Measurements from ENCODE around the gene OR2T2.
"Not testable (repeated sequence)": the region's sequence is repeated elsewhere in the genome, so short reads cannot be mapped to it uniquely, and the experiment has no call there.

The OR2T2 gene

GRCh38 chr1:248450466-248451145 is 5.2 kb downstream of the OR2T2 start:
- not testable (repeated sequence) for H3K4me1 ChIP-seq (ENCODE audit: control insufficient read depth, insufficient read depth, low read length); H3K36me3 ChIP-seq (ENCODE audit: control insufficient read depth, insufficient read depth, low read length); DNase-seq (ENCODE audit: low read depth, low spot score); H3K27ac ChIP-seq (ENCODE audit: low read length); H3K9me3 ChIP-seq (ENCODE audit: control insufficient read depth, insufficient read depth, low read length); H3K27me3 ChIP-seq (ENCODE audit: control insufficient read depth, insufficient read depth, low read length); H3K4me3 ChIP-seq (ENCODE audit: low read length)
- WGBS (ENCODE audit: insufficient coverage, insufficient read length), result no CpG with 5 or more reads among the region's 5 CpGs

- H3K9me3 ChIP-seq (ENCODE audit: control insufficient read depth, insufficient read depth, low read length); H3K27me3 ChIP-seq (ENCODE audit: control insufficient read depth, insufficient read depth, low read length); H3K36me3 ChIP-seq (ENCODE audit: control insufficient read depth, insufficient read depth, low read length); H3K27ac ChIP-seq (ENCODE audit: low read length); DNase-seq (ENCODE audit: low read depth, low spot score); H3K4me1 ChIP-seq (ENCODE audit: control insufficient read depth, insufficient read depth, low read length); H3K4me3 ChIP-seq (ENCODE audit: low read length): not testable (repeated sequence)
- WGBS (ENCODE audit: insufficient coverage, insufficient read length), result no CpG with 5 or more reads among the region's 7 CpGs
Observed at GRCh38 chr1:248453619-248454018, 8.2 kb downstream of the OR2T2 start.

DNA sequence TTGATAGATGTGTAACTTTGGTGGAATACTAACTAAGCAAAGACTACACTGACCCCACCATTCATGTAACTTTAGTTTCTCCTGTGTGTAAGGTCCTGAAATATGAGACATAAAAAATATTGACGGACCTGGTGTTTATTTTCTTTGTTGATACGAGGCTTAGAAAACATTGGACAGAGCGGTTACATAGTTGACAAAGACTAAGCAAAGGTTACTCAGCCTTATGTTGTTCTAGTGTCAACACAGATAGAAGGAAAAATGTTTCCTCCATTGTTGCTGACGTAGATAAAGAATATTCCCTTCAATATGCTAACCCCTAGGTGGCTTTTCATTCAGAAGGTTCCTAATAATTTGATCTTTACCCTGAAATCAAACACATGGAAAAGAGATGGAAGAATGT is 9.6 kb downstream of the OR2T2 start:
- DNase-seq (ENCODE audit: low read depth, low spot score); H3K36me3 ChIP-seq (ENCODE audit: control insufficient read depth, insufficient read depth, low read length); H3K9me3 ChIP-seq (ENCODE audit: control insufficient read depth, insufficient read depth, low read length); H3K27me3 ChIP-seq (ENCODE audit: control insufficient read depth, insufficient read depth, low read length); H3K27ac ChIP-seq (ENCODE audit: low read length); H3K4me1 ChIP-seq (ENCODE audit: control insufficient read depth, insufficient read depth, low read length); H3K4me3 ChIP-seq (ENCODE audit: low read length): not testable (repeated sequence)
- WGBS (ENCODE audit: insufficient coverage, insufficient read length), result no CpG with 5 or more reads among the region's 4 CpGs

- H3K9me3 ChIP-seq (ENCODE audit: control insufficient read depth, insufficient read depth, low read length); H3K4me1 ChIP-seq (ENCODE audit: control insufficient read depth, insufficient read depth, low read length); H3K4me3 ChIP-seq (ENCODE audit: low read length); H3K27me3 ChIP-seq (ENCODE audit: control insufficient read depth, insufficient read depth, low read length); H3K36me3 ChIP-seq (ENCODE audit: control insufficient read depth, insufficient read depth, low read length); DNase-seq (ENCODE audit: low read depth, low spot score); H3K27ac ChIP-seq (ENCODE audit: low read length): not testable (repeated sequence)
- no CpG with 5 or more reads among the region's 2 CpGs for WGBS (ENCODE audit: insufficient coverage, insufficient read length)
Observed at GRCh38 chr1:248456635-248457034, 11.2 kb downstream of the OR2T2 start.

GRCh38 chr1:248459117-248459516 is 13.7 kb downstream of the OR2T2 start:
- H3K27ac ChIP-seq (ENCODE audit: low read length); DNase-seq (ENCODE audit: low read depth, low spot score): not testable (repeated sequence)
- WGBS (ENCODE audit: insufficient coverage, insufficient read length), result no CpG with 5 or more reads among the region's 7 CpGs

DNA sequence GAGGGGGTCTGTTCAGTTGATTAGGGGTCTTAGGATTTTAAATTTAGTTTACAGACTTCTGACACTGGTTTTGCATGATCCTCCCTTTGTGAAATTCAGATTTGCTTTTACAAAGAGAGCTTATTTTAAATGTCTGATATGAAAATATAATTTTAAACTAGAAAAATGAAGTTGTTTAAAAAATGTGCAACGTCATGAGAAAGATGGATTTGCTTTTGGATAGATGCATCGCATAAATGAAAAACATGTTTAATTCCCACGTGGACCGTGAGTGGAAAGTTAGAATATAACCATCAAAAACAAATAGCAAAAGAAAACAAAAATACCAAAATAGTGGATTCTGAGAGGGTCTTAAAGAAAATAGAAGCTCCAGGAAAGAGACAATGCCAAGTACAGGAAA is 25.7 kb downstream of the OR2T2 start:
- H3K27ac ChIP-seq (ENCODE audit: low read length), result no peak overlapping the region
- no peaks in the 10 kb centered on the region; the same call in 1 of the 2 replicates for H3K9me3 ChIP-seq (ENCODE audit: control insufficient read depth, insufficient read depth, low read length)
- H3K27me3 ChIP-seq (ENCODE audit: control insufficient read depth, insufficient read depth, low read length), result no peaks in the 10 kb centered on the region
- H3K4me1 ChIP-seq (ENCODE audit: control insufficient read depth, insufficient read depth, low read length), result no peaks in the 10 kb centered on the region
- no peak for DNase-seq (ENCODE audit: low read depth, low spot score)
- WGBS (ENCODE audit: insufficient coverage, insufficient read length), result no CpG with 5 or more reads among the region's 4 CpGs
- no peaks in the 10 kb centered on the region for H3K36me3 ChIP-seq (ENCODE audit: control insufficient read depth, insufficient read depth, low read length)
- no peak overlapping the region for H3K4me3 ChIP-seq (ENCODE audit: low read length)

More at GRCh38 chr1:248459117-248459516, 13.7 kb downstream of the OR2T2 start:
- H3K4me1 ChIP-seq (ENCODE audit: control insufficient read depth, insufficient read depth, low read length); H3K9me3 ChIP-seq (ENCODE audit: control insufficient read depth, insufficient read depth, low read length); H3K4me3 ChIP-seq (ENCODE audit: low read length); H3K36me3 ChIP-seq (ENCODE audit: control insufficient read depth, insufficient read depth, low read length); H3K27me3 ChIP-seq (ENCODE audit: control insufficient read depth, insufficient read depth, low read length): not testable (repeated sequence)

DNA sequence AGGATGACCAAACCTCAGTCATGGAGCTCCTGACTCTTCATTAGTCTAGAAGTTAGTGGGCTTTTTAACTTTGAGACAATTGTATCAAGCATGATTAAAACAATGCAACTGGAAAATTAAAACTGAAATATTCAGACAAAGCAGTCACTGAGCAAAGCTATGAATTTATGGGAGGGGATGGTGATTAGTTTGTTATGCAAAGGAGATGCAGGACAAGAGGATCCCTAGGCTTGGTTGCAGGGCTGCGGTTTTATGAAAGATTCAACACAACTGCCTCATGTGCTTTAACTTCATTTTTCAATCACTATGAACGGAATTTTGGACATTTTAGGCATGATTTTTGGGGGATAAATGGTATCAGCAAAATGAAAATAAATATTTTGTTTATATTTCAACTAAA is 26.7 kb downstream of the OR2T2 start:
- not testable (repeated sequence) for H3K36me3 ChIP-seq (ENCODE audit: control insufficient read depth, insufficient read depth, low read length); H3K27me3 ChIP-seq (ENCODE audit: control insufficient read depth, insufficient read depth, low read length); DNase-seq (ENCODE audit: low read depth, low spot score); H3K9me3 ChIP-seq (ENCODE audit: control insufficient read depth, insufficient read depth, low read length); H3K4me1 ChIP-seq (ENCODE audit: control insufficient read depth, insufficient read depth, low read length); H3K4me3 ChIP-seq (ENCODE audit: low read length); H3K27ac ChIP-seq (ENCODE audit: low read length)
- WGBS (ENCODE audit: insufficient coverage, insufficient read length), result no CpG with 5 or more reads among the region's 2 CpGs

DNA sequence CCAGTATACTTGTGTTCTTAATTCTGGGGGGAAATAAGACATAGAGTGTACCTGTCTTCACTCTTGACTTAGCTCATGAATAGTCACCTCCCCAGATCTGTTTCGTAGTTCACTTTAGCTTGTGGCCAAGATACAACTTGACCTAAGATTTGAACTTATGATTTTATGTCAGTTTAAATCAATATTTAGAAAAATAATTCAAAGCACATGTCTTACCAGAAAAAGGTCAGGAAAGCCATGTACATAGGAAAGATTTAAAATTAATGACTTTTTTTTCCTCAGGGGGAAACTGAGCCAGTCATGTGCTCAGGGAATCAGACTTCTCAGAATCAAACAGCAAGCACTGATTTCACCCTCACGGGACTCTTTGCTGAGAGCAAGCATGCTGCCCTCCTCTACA is 27.6 kb downstream of the OR2T2 start, which contains the start of gene OR2T3:
Gene OR2T3, plus strand, starts transcription at position 301 of the 400 bp plus-strand sequence. Its CDS starts 0 bp downstream, at position 301.
- WGBS (ENCODE audit: insufficient coverage, insufficient read length), result no CpG with 5 or more reads among the region's 2 CpGs
- H3K4me3 ChIP-seq (ENCODE audit: low read length); H3K27ac ChIP-seq (ENCODE audit: low read length); H3K4me1 ChIP-seq (ENCODE audit: control insufficient read depth, insufficient read depth, low read length); H3K36me3 ChIP-seq (ENCODE audit: control insufficient read depth, insufficient read depth, low read length); DNase-seq (ENCODE audit: low read depth, low spot score); H3K27me3 ChIP-seq (ENCODE audit: control insufficient read depth, insufficient read depth, low read length); H3K9me3 ChIP-seq (ENCODE audit: control insufficient read depth, insufficient read depth, low read length): not testable (repeated sequence)

GRCh38 chr1:248475660-248476059 is 30.2 kb downstream of the OR2T2 start:
- not testable (repeated sequence) for H3K4me1 ChIP-seq (ENCODE audit: control insufficient read depth, insufficient read depth, low read length); H3K27me3 ChIP-seq (ENCODE audit: control insufficient read depth, insufficient read depth, low read length); DNase-seq (ENCODE audit: low read depth, low spot score); H3K4me3 ChIP-seq (ENCODE audit: low read length); H3K9me3 ChIP-seq (ENCODE audit: control insufficient read depth, insufficient read depth, low read length); H3K36me3 ChIP-seq (ENCODE audit: control insufficient read depth, insufficient read depth, low read length); H3K27ac ChIP-seq (ENCODE audit: low read length)
- WGBS (ENCODE audit: insufficient coverage, insufficient read length), result no CpG with 5 or more reads among the region's 1 CpG

DNA sequence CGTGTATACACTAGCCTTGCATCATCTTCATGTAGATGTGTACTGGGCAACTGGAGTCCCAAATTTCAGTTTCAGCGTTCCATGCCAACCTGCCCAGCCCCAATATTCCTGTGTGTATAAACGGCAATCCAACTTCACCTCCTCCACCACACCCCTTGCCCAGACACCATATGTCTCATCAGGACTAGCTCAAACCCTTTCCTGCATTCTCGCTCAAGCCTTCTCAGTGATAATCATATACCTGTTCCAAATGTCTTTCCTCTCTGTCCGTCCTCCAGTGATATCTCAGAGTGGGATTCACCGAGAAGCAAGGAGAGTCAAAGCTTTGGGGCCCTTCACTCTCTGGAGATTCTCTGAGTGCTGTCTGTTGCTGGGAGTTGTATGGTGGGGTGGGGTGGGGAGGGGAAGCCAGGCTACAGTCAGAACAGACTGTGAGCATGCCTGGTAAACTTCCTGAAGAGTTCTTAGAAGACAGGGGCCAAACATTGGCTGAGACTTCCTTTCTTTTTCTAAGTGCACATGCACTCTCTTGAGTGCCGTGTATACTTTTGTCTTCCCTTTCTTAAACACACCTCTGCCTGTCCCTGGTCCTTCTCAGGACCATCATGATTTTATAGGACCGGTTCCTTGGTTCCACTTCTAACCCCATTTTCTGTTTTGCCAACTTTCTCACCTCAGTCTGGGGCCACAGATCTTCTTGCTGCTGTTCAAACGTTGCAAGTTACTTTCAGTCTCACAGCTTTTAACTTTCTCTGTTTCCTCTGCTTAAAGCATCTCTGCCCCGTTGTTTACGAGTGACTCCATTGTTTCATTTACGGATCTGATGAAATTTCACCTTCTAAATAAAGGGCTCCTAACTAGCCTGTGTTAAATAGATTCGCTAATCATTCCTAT is 36.5 kb downstream of the OR2T2 start:
- H3K4me1 ChIP-seq (ENCODE audit: control insufficient read depth, insufficient read depth, low read length); H3K27me3 ChIP-seq (ENCODE audit: control insufficient read depth, insufficient read depth, low read length); H3K9me3 ChIP-seq (ENCODE audit: control insufficient read depth, insufficient read depth, low read length); H3K27ac ChIP-seq (ENCODE audit: low read length); H3K4me3 ChIP-seq (ENCODE audit: low read length); DNase-seq (ENCODE audit: low read depth, low spot score); H3K36me3 ChIP-seq (ENCODE audit: control insufficient read depth, insufficient read depth, low read length): not testable (repeated sequence)
- no CpG with 5 or more reads among the region's 13 CpGs for WGBS (ENCODE audit: insufficient coverage, insufficient read length)
